Measurements from ENCODE around the gene CD63.

The CD63 gene

GRCh38 chr12:55748230-55748993, 19.6 kb upstream of the CD63 start:
- Histone ChIP-seq H3K9ac (ENCODE audit: low read depth in 1 of 2, low read length in 2 of 2) (no peak overlapping the region), H3K4me1 (ENCODE audit: control insufficient read depth in 1 of 2, insufficient read depth in 2 of 2, low read length in 2 of 2) (peaks cover 8 to 11% of the 10 kb centered on the region in 2 donors), H3K9me3 (ENCODE audit: control insufficient read depth in 1 of 2, low read length in 2 of 2) (no peaks in the 10 kb centered on the region), H3K36me3 (ENCODE audit: control insufficient read depth in 1 of 2, insufficient read depth in 2 of 2, low read length in 2 of 2) (peaks cover 9 to 32% of the 10 kb centered on the region in 2 donors), H3K27ac (ENCODE audit: low read depth, low read length) (no peak overlapping the region), H3K4me3 (ENCODE audit: low read depth in 1 of 2, low read length in 2 of 2) (no peak overlapping the region), H3K27me3 (ENCODE audit: control insufficient read depth in 1 of 2, insufficient read depth in 2 of 2, low read length in 2 of 2) (peaks cover 3 to 8% of the 10 kb centered on the region in 2 donors)

- no peaks in the 10 kb centered on the region for H3K9me3 ChIP-seq (ENCODE audit: control insufficient read depth in 1 of 2, low read length in 2 of 2)
- H3K27ac ChIP-seq (ENCODE audit: low read depth, low read length) = no peak overlapping the region
- H3K27me3 ChIP-seq (ENCODE audit: control insufficient read depth in 1 of 2, insufficient read depth in 2 of 2, low read length in 2 of 2) = peaks cover 3 to 9% of the 10 kb centered on the region in 2 donors
- peaks cover 8 to 12% of the 10 kb centered on the region in 2 donors for H3K4me1 ChIP-seq (ENCODE audit: control insufficient read depth in 1 of 2, insufficient read depth in 2 of 2, low read length in 2 of 2)
- H3K36me3 ChIP-seq (ENCODE audit: control insufficient read depth in 1 of 2, insufficient read depth in 2 of 2, low read length in 2 of 2) = peaks cover 7 to 20% of the 10 kb centered on the region in 2 donors
- H3K4me3 ChIP-seq (ENCODE audit: low read depth in 1 of 2, low read length in 2 of 2) = no peak overlapping the region
- H3K9ac ChIP-seq (ENCODE audit: low read depth in 1 of 2, low read length in 2 of 2) = no peak overlapping the region
Observed at GRCh38 chr12:55746913-55747231, 18.1 kb upstream of the CD63 start.

GRCh38 chr12:55746174-55746912, 17.5 kb upstream of the CD63 start:
- no peak overlapping the region for H3K9ac ChIP-seq (ENCODE audit: low read depth in 1 of 2, low read length in 2 of 2)
- H3K27ac ChIP-seq (ENCODE audit: low read depth, low read length) = no peak overlapping the region
- H3K4me1 ChIP-seq (ENCODE audit: control insufficient read depth in 1 of 2, insufficient read depth in 2 of 2, low read length in 2 of 2) = peaks cover 8 to 12% of the 10 kb centered on the region in 2 donors
- H3K4me3 ChIP-seq (ENCODE audit: low read depth in 1 of 2, low read length in 2 of 2) = no peak overlapping the region
- H3K36me3 ChIP-seq (ENCODE audit: control insufficient read depth in 1 of 2, insufficient read depth in 2 of 2, low read length in 2 of 2) = peaks cover 2 to 15% of the 10 kb centered on the region in 2 donors
- no peaks in the 10 kb centered on the region for H3K9me3 ChIP-seq (ENCODE audit: control insufficient read depth in 1 of 2, low read length in 2 of 2)
- peaks cover 3 to 12% of the 10 kb centered on the region in 2 donors for H3K27me3 ChIP-seq (ENCODE audit: control insufficient read depth in 1 of 2, insufficient read depth in 2 of 2, low read length in 2 of 2)

- Histone ChIP-seq H3K36me3 (ENCODE audit: control insufficient read depth in 1 of 2, insufficient read depth in 2 of 2, low read length in 2 of 2) (peaks cover 0 to 7% of the 10 kb centered on the region in 2 donors), H3K9me3 (ENCODE audit: control insufficient read depth in 1 of 2, low read length in 2 of 2) (no peaks in the 10 kb centered on the region), H3K27me3 (ENCODE audit: control insufficient read depth in 1 of 2, insufficient read depth in 2 of 2, low read length in 2 of 2) (peaks cover 3 to 12% of the 10 kb centered on the region in 2 donors), H3K4me1 (ENCODE audit: control insufficient read depth in 1 of 2, insufficient read depth in 2 of 2, low read length in 2 of 2) (peaks cover 8 to 12% of the 10 kb centered on the region in 2 donors), H3K4me3 (ENCODE audit: low read depth in 1 of 2, low read length in 2 of 2) (peak overlapping the region in 1 of 2 donors; percentile 21), H3K9ac (ENCODE audit: low read depth in 1 of 2, low read length in 2 of 2) (no peak overlapping the region), H3K27ac (ENCODE audit: low read depth, low read length) (no peak overlapping the region)
Observed at GRCh38 chr12:55745361-55746173, 16.8 kb upstream of the CD63 start.

GRCh38 chr12:55744340-55745030, 15.7 kb upstream of the CD63 start:
- Histone ChIP-seq H3K36me3 (ENCODE audit: control insufficient read depth in 1 of 2, insufficient read depth in 2 of 2, low read length in 2 of 2) (peaks cover 0 to 5% of the 10 kb centered on the region in 2 donors), H3K9ac (ENCODE audit: low read depth in 1 of 2, low read length in 2 of 2) (peak overlapping the region; percentile 33 to 57), H3K27me3 (ENCODE audit: control insufficient read depth in 1 of 2, insufficient read depth in 2 of 2, low read length in 2 of 2) (peaks cover 3 to 12% of the 10 kb centered on the region in 2 donors), H3K4me3 (ENCODE audit: low read depth in 1 of 2, low read length in 2 of 2) (peak overlapping the region; percentile 65 to 71), H3K27ac (ENCODE audit: low read depth, low read length) (no peak overlapping the region), H3K4me1 (ENCODE audit: control insufficient read depth in 1 of 2, insufficient read depth in 2 of 2, low read length in 2 of 2) (peaks cover 8 to 12% of the 10 kb centered on the region in 2 donors), H3K9me3 (ENCODE audit: control insufficient read depth in 1 of 2, low read length in 2 of 2) (no peaks in the 10 kb centered on the region)

GRCh38 chr12:55743406-55744339, 14.9 kb upstream of the CD63 start:
- H3K4me1 ChIP-seq (ENCODE audit: control insufficient read depth in 1 of 2, insufficient read depth in 2 of 2, low read length in 2 of 2) = peaks cover 8 to 12% of the 10 kb centered on the region in 2 donors
- no peaks in the 10 kb centered on the region for H3K9me3 ChIP-seq (ENCODE audit: control insufficient read depth in 1 of 2, low read length in 2 of 2)
- H3K36me3 ChIP-seq (ENCODE audit: control insufficient read depth in 1 of 2, insufficient read depth in 2 of 2, low read length in 2 of 2) = no peaks in the 10 kb centered on the region
- H3K27ac ChIP-seq (ENCODE audit: low read depth, low read length) = no peak overlapping the region
- H3K27me3 ChIP-seq (ENCODE audit: control insufficient read depth in 1 of 2, insufficient read depth in 2 of 2, low read length in 2 of 2) = peaks cover 3 to 12% of the 10 kb centered on the region in 2 donors
- peak overlapping the region; percentile 65 to 71 for H3K4me3 ChIP-seq (ENCODE audit: low read depth in 1 of 2, low read length in 2 of 2)
- peak overlapping the region; percentile 33 to 61 for H3K9ac ChIP-seq (ENCODE audit: low read depth in 1 of 2, low read length in 2 of 2)

GRCh38 chr12:55742719-55743405, 14.1 kb upstream of the CD63 start, which contains the start of gene GDF11:
TSS of gene GDF11 (plus strand) at chr12:55743122. CDS start at chr12:55743317, 195 bp downstream.
- Histone ChIP-seq H3K4me1 (ENCODE audit: control insufficient read depth in 1 of 2, insufficient read depth in 2 of 2, low read length in 2 of 2) (peaks cover 15 to 18% of the 10 kb centered on the region in 2 donors), H3K4me3 (ENCODE audit: low read depth in 1 of 2, low read length in 2 of 2) (peak within 1 kb of the TSS; percentile 65 to 71), H3K9me3 (ENCODE audit: control insufficient read depth in 1 of 2, low read length in 2 of 2) (no peaks in the 10 kb centered on the region), H3K9ac (ENCODE audit: low read depth in 1 of 2, low read length in 2 of 2) (peak within 1 kb of the TSS; percentile 33 to 61), H3K27ac (ENCODE audit: low read depth, low read length) (no peak within 1 kb of the TSS), H3K36me3 (ENCODE audit: control insufficient read depth in 1 of 2, insufficient read depth in 2 of 2, low read length in 2 of 2) (no peaks in the 10 kb centered on the region), H3K27me3 (ENCODE audit: control insufficient read depth in 1 of 2, insufficient read depth in 2 of 2, low read length in 2 of 2) (peaks cover 3 to 12% of the 10 kb centered on the region in 2 donors)

- Histone ChIP-seq H3K36me3 (ENCODE audit: control insufficient read depth in 1 of 2, insufficient read depth in 2 of 2, low read length in 2 of 2) (no peaks in the 10 kb centered on the region), H3K4me1 (ENCODE audit: control insufficient read depth in 1 of 2, insufficient read depth in 2 of 2, low read length in 2 of 2) (peaks cover 17 to 24% of the 10 kb centered on the region in 2 donors), H3K27ac (ENCODE audit: low read depth, low read length) (no peak overlapping the region), H3K4me3 (ENCODE audit: low read depth in 1 of 2, low read length in 2 of 2) (peak overlapping the region in 1 of 2 donors; percentile 25), H3K27me3 (ENCODE audit: control insufficient read depth in 1 of 2, insufficient read depth in 2 of 2, low read length in 2 of 2) (peaks cover 3 to 12% of the 10 kb centered on the region in 2 donors), H3K9me3 (ENCODE audit: control insufficient read depth in 1 of 2, low read length in 2 of 2) (no peaks in the 10 kb centered on the region), H3K9ac (ENCODE audit: low read depth in 1 of 2, low read length in 2 of 2) (peak overlapping the region in 1 of 2 donors; percentile 20)
Observed at GRCh38 chr12:55741931-55742680, 13.3 kb upstream of the CD63 start.
